ENCODE data around the gene MTSS2. TPM values are rescaled to one million over a fixed set of nuclear protein-coding genes. Genes with fewer than 3 reads are reported as not detected.
A peak's percentile ranks its signal among the peaks of the same experiment; 100 is the strongest.
"Not testable (repeated sequence)": the region's sequence is repeated elsewhere in the genome, so short reads cannot be mapped to it uniquely, and the experiment has no call there.

MTSS2 gene
- total and polyA plus RNA-seq, 4 donors = 33.8 to 345 (median 169) TPM

GRCh38 chr16:70646260-70647241 is 39.3 kb downstream of the MTSS2 start, which contains the start of gene IL34:
Gene IL34 (plus strand): TSS chr16:70646559. CDS start chr16:70646948, 389 bp downstream.
- H3K4me3 ChIP-seq (ENCODE audit: low read depth, low read length) = no peak within 1 kb of the TSS
- no peaks in the 10 kb centered on the region for H3K9me3 ChIP-seq (ENCODE audit: control insufficient read depth, insufficient read depth, low read length)
- H3K27ac ChIP-seq (ENCODE audit: low read depth, low read length) = peak within 1 kb of the TSS; percentile 12
- peaks cover 27% of the 10 kb centered on the region for H3K4me1 ChIP-seq (ENCODE audit: control insufficient read depth, insufficient read depth, low read length)
- no peaks in the 10 kb centered on the region for H3K27me3 ChIP-seq (ENCODE audit: control insufficient read depth, insufficient read depth, low read length)
- H3K36me3 ChIP-seq (ENCODE audit: control insufficient read depth, insufficient read depth, low read length) = no peaks in the 10 kb centered on the region
- WGBS (ENCODE audit: insufficient coverage) = 26% methylated on average over 39 of the region's 39 CpGs
- DNase-seq (ENCODE audit: low read depth in 4 of 6, low spot score in 6 of 6) = peak in 2 of 6 donors; percentile 78 to 85

GRCh38 chr16:70644763-70645597 is 40.9 kb downstream of the MTSS2 start:
- Histone ChIP-seq H3K4me3 (ENCODE audit: low read depth, low read length) (no peak overlapping the region), H3K27ac (ENCODE audit: low read depth, low read length) (no peak overlapping the region), H3K9me3 (ENCODE audit: control insufficient read depth, insufficient read depth, low read length) (no peaks in the 10 kb centered on the region), H3K27me3 (ENCODE audit: control insufficient read depth, insufficient read depth, low read length) (no peaks in the 10 kb centered on the region), H3K4me1 (ENCODE audit: control insufficient read depth, insufficient read depth, low read length) (peaks cover 27% of the 10 kb centered on the region), H3K36me3 (ENCODE audit: control insufficient read depth, insufficient read depth, low read length) (no peaks in the 10 kb centered on the region)
- 66% methylated on average over 9 of the region's 10 CpGs for WGBS (ENCODE audit: insufficient coverage)
- DNase-seq (ENCODE audit: low read depth in 4 of 6, low spot score in 6 of 6) = no peak

- not testable (repeated sequence) for DNase-seq (ENCODE audit: low read depth in 4 of 6, low spot score in 6 of 6); H3K4me3 ChIP-seq (ENCODE audit: low read depth, low read length); H3K36me3 ChIP-seq (ENCODE audit: control insufficient read depth, insufficient read depth, low read length); H3K9me3 ChIP-seq (ENCODE audit: control insufficient read depth, insufficient read depth, low read length); H3K27ac ChIP-seq (ENCODE audit: low read depth, low read length); H3K27me3 ChIP-seq (ENCODE audit: control insufficient read depth, insufficient read depth, low read length)
- peaks cover 27% of the 10 kb centered on the region for H3K4me1 ChIP-seq (ENCODE audit: control insufficient read depth, insufficient read depth, low read length)
- 100% methylated on average over 1 of the region's 7 CpGs for WGBS (ENCODE audit: insufficient coverage)
These were observed 42.6 kb downstream of the MTSS2 start for GRCh38 chr16:70643264-70643663.

- DNase-seq (ENCODE audit: low read depth in 4 of 6, low spot score in 6 of 6) = no peak
- no peaks in the 10 kb centered on the region for H3K27me3 ChIP-seq (ENCODE audit: control insufficient read depth, insufficient read depth, low read length)
- WGBS (ENCODE audit: insufficient coverage) = no CpG with 5 or more reads among the region's 1 CpG
- no peak overlapping the region for H3K27ac ChIP-seq (ENCODE audit: low read depth, low read length)
- no peaks in the 10 kb centered on the region for H3K9me3 ChIP-seq (ENCODE audit: control insufficient read depth, insufficient read depth, low read length)
- no peak overlapping the region for H3K4me3 ChIP-seq (ENCODE audit: low read depth, low read length)
- H3K36me3 ChIP-seq (ENCODE audit: control insufficient read depth, insufficient read depth, low read length) = no peaks in the 10 kb centered on the region
- H3K4me1 ChIP-seq (ENCODE audit: control insufficient read depth, insufficient read depth, low read length) = peaks cover 21% of the 10 kb centered on the region
These were observed 43.2 kb downstream of the MTSS2 start for GRCh38 chr16:70642633-70643032.

GRCh38 chr16:70638814-70639792 is 46.8 kb downstream of the MTSS2 start:
- no peak overlapping the region for H3K27ac ChIP-seq (ENCODE audit: low read depth, low read length)
- 52% methylated on average over 18 of the region's 18 CpGs for WGBS (ENCODE audit: insufficient coverage)

More at GRCh38 chr16:70638814-70639792, 46.8 kb downstream of the MTSS2 start:
- H3K4me3 ChIP-seq (ENCODE audit: low read depth, low read length) = no peak overlapping the region
- H3K36me3 ChIP-seq (ENCODE audit: control insufficient read depth, insufficient read depth, low read length) = no peaks in the 10 kb centered on the region
- no peaks in the 10 kb centered on the region for H3K9me3 ChIP-seq (ENCODE audit: control insufficient read depth, insufficient read depth, low read length)
- DNase-seq (ENCODE audit: low read depth in 4 of 6, low spot score in 6 of 6) = peak in 2 of 6 donors; percentile 37 to 63
- peaks cover 3% of the 10 kb centered on the region for H3K4me1 ChIP-seq (ENCODE audit: control insufficient read depth, insufficient read depth, low read length)
- no peaks in the 10 kb centered on the region for H3K27me3 ChIP-seq (ENCODE audit: control insufficient read depth, insufficient read depth, low read length)

Other genes starting within 250 kb of the MTSS2 start
- gene ST3GAL2, start 247.0 kb downstream of the MTSS2 start, total RNA-seq = 10 to 100 TPM; 25.3 to 28.1 TPM
- gene ST3GAL2, start 247.0 kb downstream of the MTSS2 start, polyA plus RNA-seq (ENCODE audit: insufficient read length in 2 of 2) = 10 to 100 TPM; 31.8 to 33.7 TPM
- 10 to 100 TPM in 1 of 2 donors, 1 to 10 TPM in 1; 7.3 to 15.9 TPM for gene FCSK, start 231.5 kb downstream of the MTSS2 start, total RNA-seq
- 10 to 100 TPM; 15.5 to 20.4 TPM for gene FCSK, start 231.5 kb downstream of the MTSS2 start, polyA plus RNA-seq (ENCODE audit: insufficient read length in 2 of 2)
- gene COG4, start 162.5 kb downstream of the MTSS2 start, total RNA-seq = 10 to 100 TPM; 34.6 to 73.2 TPM
- gene COG4, start 162.5 kb downstream of the MTSS2 start, polyA plus RNA-seq (ENCODE audit: insufficient read length in 2 of 2) = 10 to 100 TPM; 65.4 to 76.1 TPM
- gene SF3B3, start 162.2 kb downstream of the MTSS2 start, total RNA-seq = 100 to 1,000 TPM; 111 to 172 TPM
- 100 to 1,000 TPM; 251 to 291 TPM for gene SF3B3, start 162.2 kb downstream of the MTSS2 start, polyA plus RNA-seq (ENCODE audit: insufficient read length in 2 of 2)
- 10 to 100 TPM in 1 of 2 donors, 1 to 10 TPM in 1; 9.8 to 13.4 TPM for gene IL34, start 39.5 kb downstream of the MTSS2 start, total RNA-seq
- 1 to 10 TPM; 4.0 to 5.5 TPM for gene IL34, start 39.5 kb downstream of the MTSS2 start, polyA plus RNA-seq (ENCODE audit: insufficient read length in 2 of 2)
- gene VAC14, start 115.1 kb upstream of the MTSS2 start, total RNA-seq = 10 to 100 TPM; 22.3 to 32.9 TPM
- 10 to 100 TPM; 46.0 to 47.0 TPM for gene VAC14, start 115.1 kb upstream of the MTSS2 start, polyA plus RNA-seq (ENCODE audit: insufficient read length in 2 of 2)

Measured in spinal cord (tissue), 10 donors.